ENCODE measurements around the gene ANKRD28.
A peak's percentile ranks its signal among the peaks of the same experiment; 100 is the strongest.

The ANKRD28 gene

DNA sequence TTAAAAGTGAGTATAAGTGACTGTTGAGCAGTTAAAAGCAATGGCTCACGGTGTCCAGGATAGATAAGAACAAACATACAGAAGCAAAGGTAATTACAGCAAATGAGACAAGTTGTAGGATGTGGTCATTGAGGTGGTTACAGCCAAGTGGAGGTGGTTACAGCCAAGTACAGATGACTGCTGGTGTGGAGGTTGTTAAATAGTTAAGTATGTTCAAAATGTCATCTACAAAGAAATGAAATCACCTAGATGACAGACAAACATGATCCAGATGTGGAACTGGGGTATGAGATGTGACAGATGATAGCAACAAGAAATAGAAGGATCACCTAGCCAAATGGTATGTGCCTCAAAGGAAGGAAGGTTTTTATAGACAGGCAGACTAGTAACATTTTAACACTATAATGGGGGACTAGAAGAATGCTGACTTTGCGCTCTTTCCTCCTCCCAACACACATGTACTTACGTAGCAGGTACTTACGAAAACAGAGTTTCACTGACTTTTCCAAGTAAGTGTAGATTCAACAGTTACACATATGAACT, 6.8 kb upstream of the ANKRD28 start:
- no peak for DNase-seq (ENCODE audit: low read depth)
- no peak overlapping the region for H3K4me3 ChIP-seq (ENCODE audit: low read depth, low read length)
- TF ChIP-seq, protein P1, sequence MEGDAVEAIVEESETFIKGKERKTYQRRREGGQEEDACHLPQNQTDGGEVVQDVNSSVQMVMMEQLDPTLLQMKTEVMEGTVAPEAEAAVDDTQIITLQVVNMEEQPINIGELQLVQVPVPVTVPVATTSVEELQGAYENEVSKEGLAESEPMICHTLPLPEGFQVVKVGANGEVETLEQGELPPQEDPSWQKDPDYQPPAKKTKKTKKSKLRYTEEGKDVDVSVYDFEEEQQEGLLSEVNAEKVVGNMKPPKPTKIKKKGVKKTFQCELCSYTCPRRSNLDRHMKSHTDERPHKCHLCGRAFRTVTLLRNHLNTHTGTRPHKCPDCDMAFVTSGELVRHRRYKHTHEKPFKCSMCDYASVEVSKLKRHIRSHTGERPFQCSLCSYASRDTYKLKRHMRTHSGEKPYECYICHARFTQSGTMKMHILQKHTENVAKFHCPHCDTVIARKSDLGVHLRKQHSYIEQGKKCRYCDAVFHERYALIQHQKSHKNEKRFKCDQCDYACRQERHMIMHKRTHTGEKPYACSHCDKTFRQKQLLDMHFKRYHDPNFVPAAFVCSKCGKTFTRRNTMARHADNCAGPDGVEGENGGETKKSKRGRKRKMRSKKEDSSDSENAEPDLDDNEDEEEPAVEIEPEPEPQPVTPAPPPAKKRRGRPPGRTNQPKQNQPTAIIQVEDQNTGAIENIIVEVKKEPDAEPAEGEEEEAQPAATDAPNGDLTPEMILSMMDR (IDR thresholded peaks at IDR 0.05; ENCODE audit: control insufficient read depth, extremely low read depth, insufficient read depth) = no peak

DNA sequence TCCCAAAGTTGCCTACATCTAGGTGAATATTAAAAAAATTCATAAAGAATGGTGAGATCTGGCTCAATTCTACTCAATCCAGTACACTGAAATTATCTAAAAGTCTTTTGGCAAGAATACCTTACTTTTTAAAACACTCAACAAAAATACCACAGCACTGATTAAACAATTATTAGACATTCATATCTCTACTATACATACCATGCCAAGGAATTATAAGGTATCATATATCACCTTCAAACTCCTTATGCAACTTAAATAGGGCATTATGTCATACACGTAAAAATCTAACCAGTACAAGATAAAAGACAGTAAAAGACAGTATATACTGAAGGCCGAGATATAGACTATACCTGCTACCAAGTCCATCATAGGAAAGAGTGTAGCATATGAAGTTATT, 6.1 kb upstream of the ANKRD28 start:
- no peak for DNase-seq (ENCODE audit: low read depth)
- no peak overlapping the region for H3K4me3 ChIP-seq (ENCODE audit: low read depth, low read length)
- TF ChIP-seq, protein P1 (IDR thresholded peaks at IDR 0.05; ENCODE audit: control insufficient read depth, extremely low read depth, insufficient read depth) = no peak

DNA sequence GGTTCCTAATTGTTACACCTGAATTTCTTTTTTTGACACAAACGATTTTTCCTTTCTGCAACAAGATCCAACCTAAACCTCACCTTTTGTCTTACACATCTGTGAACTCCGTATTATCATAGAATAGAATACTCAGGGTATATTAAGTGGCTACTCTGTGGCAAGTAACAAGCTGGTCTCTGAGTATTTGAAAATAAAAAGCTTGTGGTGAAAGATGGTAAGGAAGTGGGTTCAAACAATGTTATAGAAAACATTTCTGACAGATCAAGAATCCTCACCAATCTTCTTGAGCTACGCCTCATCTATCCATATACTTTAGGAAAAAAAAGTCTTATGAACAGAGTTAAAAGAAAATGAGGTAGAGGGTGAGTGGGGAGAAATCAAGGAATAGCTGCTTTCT, 3.5 kb upstream of the ANKRD28 start:
- DNase-seq (ENCODE audit: low read depth) = no peak
- TF ChIP-seq, protein P1 (IDR thresholded peaks at IDR 0.05; ENCODE audit: control insufficient read depth, extremely low read depth, insufficient read depth) = no peak
- no peak overlapping the region for H3K4me3 ChIP-seq (ENCODE audit: low read depth, low read length)

DNA sequence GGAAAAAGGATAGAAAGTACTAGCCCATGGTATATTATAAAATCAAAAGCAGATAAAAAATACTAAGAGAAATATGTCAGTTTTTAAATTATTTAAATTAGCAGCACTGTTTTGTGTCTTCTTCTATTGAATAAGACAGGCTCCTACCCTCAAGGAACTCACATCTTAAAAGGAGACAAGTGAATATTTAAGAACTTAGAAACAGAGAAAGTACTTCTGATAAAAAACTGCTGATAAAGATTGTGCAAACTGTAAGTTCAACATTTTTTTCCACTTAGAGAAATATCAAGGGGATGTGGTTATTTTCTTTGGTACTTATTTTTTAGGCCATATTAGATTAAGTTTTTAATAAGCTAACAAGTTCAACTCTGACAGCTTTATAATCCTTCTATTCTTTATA, 3.0 kb upstream of the ANKRD28 start:
- no peak for DNase-seq (ENCODE audit: low read depth)
- no peak overlapping the region for H3K4me3 ChIP-seq (ENCODE audit: low read depth, low read length)
- TF ChIP-seq, protein P1 (IDR thresholded peaks at IDR 0.05; ENCODE audit: control insufficient read depth, extremely low read depth, insufficient read depth) = no peak

DNA sequence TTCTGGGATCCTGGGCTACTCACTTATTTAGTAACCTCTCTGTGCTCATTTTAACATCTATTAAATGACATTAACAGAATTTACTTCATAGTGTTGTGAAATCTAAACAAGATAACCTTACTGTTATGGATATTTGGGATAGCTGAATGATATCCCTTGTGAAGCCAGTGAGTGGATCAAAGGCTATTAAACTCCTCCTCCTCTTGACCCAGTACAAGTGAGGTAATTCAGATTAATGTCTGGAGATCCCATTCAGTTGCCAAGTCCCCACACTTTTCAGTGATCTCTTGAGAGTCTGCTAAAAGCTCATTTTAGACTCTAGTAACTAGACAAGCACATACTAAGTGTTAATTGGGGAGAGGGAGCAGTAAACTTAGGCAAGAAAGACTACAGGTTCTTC, 2.5 kb upstream of the ANKRD28 start:
- H3K4me3 ChIP-seq (ENCODE audit: low read depth, low read length) = no peak overlapping the region
- TF ChIP-seq, protein P1 (IDR thresholded peaks at IDR 0.05; ENCODE audit: control insufficient read depth, extremely low read depth, insufficient read depth) = no peak
- DNase-seq (ENCODE audit: low read depth) = no peak

DNA sequence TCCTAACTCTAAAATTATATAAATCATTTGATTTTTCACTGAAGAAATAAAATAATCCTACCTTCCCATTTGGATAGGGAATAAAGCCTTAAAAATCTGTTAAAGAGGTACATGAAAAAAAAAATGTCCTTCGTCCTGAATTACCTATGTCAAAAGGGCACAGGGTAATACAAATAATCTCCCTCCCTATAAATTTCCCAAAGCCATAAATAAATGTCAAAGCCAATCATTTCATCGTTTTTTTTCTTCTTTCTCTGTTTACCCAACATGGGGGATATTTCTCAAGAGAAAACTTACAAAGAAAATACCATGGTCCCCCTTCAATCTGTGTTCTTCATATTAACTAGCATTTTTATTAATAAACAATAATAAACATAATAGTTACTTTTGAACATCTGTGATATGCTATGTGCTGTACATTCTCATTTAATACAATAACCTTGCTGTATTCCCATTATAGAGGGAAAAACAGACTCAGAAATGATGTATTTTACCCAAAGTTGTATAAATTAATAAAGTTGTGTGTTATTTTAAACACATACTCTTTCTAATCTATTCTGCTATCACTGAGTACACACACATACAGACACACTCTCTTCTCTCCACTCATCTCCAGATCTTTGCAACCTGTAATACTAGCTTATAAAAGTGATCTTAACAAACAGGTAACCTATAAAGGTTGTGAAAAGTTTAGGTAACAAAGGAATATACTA, 910 bp upstream of the ANKRD28 start:
- peak; percentile 73 for DNase-seq (ENCODE audit: low read depth)
- peak overlapping the region; percentile 47; the same call in 1 of the 2 replicates for H3K4me3 ChIP-seq (ENCODE audit: low read depth, low read length)
- TF ChIP-seq, protein P1 (IDR thresholded peaks at IDR 0.05; ENCODE audit: control insufficient read depth, extremely low read depth, insufficient read depth) = no peak
